OCI-LY7 (cell line): Measurements from ENCODE around the gene CHST5. TPM values are rescaled to one million over a fixed set of nuclear protein-coding genes. Genes with fewer than 3 reads are reported as not detected.

Source experiments
- BruUV-seq: library from RNA; stranded (reverse); fragments of 400-500 nt; replicated peaks from 2 replicates; lab custom pipeline; 2021; lab: Mats Ljungman, UMichigan
- CTCF ChIA-PET: fragments of 300-600 bp; sonication (Branson Sonifier 250); formaldehyde crosslinking; loops from one replicate; lab custom pipeline; 2022; ENCODE audit warnings: antibody characterized with exemption; ENCODE audit not compliant: unreplicated experiment; lab: Charles Lee
- POLR2A ChIA-PET: fragments of 300-600 bp; sonication (Branson Sonifier 250); formaldehyde crosslinking; loops from one replicate; lab custom pipeline; 2022; ENCODE audit warnings: antibody characterized with exemption; lab: Charles Lee
- DNase-seq: peaks from one replicate; pipeline ENCODE4 v3.0.0-alpha.2; 2015; ENCODE audit warnings: low spot score
- H2AFZ ChIP-seq: fragments of 200-600 bp; sonication (generic), shearing (Covaris generic); 2 replicates; pipeline ENCODE4 v1.6.1; 2014; ENCODE audit warnings: mild to moderate bottlenecking, antibody characterized with exemption, low read length, moderate library complexity
- H3K27ac ChIP-seq: fragments of 200-600 bp; sonication (generic); 2 replicates; pipeline ENCODE4 v1.5.1; 2014; ENCODE audit warnings: mixed run types, low read depth, mild to moderate bottlenecking, moderate library complexity, low read length, inconsistent platforms; ENCODE audit not compliant: poor library complexity, severe bottlenecking
- H3K36me3 ChIP-seq: fragments of 200-600 bp; sonication (generic); 2 replicates; pipeline ENCODE4 v1.6.1; 2014; ENCODE audit warnings: mild to moderate bottlenecking, antibody characterized with exemption, low read length, moderate library complexity, mixed read lengths; ENCODE audit not compliant: insufficient read depth
- H3K4me1 ChIP-seq: fragments of 200-600 bp; sonication (generic); 2 replicates; pipeline ENCODE4 v1.5.1; 2014; ENCODE audit warnings: mild to moderate bottlenecking, low read length; ENCODE audit not compliant: insufficient read depth, poor library complexity, severe bottlenecking
- H3K4me2 ChIP-seq: fragments of 200-600 bp; sonication (generic); 2 replicates; pipeline ENCODE4 v1.6.1; 2014; ENCODE audit warnings: mild to moderate bottlenecking, low read length
- H3K4me3 ChIP-seq: fragments of 200-600 bp; sonication (generic); 2 replicates; pipeline ENCODE4 v1.5.1; 2014; ENCODE audit warnings: mild to moderate bottlenecking, low read depth, low read length; ENCODE audit not compliant: poor library complexity, severe bottlenecking
- H3K79me2 ChIP-seq: fragments of 200-600 bp; sonication (generic); 2 replicates; pipeline ENCODE4 v1.6.1; 2016; ENCODE audit warnings: low read depth, mild to moderate bottlenecking, low read length, moderate library complexity, mixed read lengths; ENCODE audit not compliant: insufficient read depth
- H3K9me2 ChIP-seq: fragments of 200-600 bp; sonication (generic); 2 replicates; pipeline ENCODE4 v1.6.1; 2016; ENCODE audit warnings: mild to moderate bottlenecking, low read length, mixed read lengths; ENCODE audit not compliant: insufficient read depth
- H3K9me3 ChIP-seq: fragments of 200-600 bp; sonication (generic); 2 replicates; pipeline ENCODE4 v1.6.1; 2014; ENCODE audit warnings: mild to moderate bottlenecking, mixed run types, low read length, mixed read lengths
- H4K20me1 ChIP-seq: fragments of 200-600 bp; sonication (generic); 2 replicates; pipeline ENCODE4 v1.6.1; 2014; ENCODE audit warnings: mild to moderate bottlenecking, antibody characterized with exemption, low read length, moderate library complexity, mixed read lengths; ENCODE audit not compliant: insufficient read depth
- EZH2phosphoT487 ChIP-seq: fragments of 200-600 bp; sonication (generic); IDR thresholded peaks from 2 replicates; pipeline ENCODE4 v1.6.1; 2018; ENCODE audit warnings: low read depth, borderline replicate concordance, mild to moderate bottlenecking, mixed run types, antibody characterized with exemption, low read length, moderate library complexity, mixed read lengths
- intact Hi-C: fragments of 100-400 bp; cut with micrococcal nuclease; formaldehyde crosslinking; loops from one replicate; pipeline ENCODE4 v1.10.0; 2022; ENCODE audit not compliant: unreplicated experiment
- total RNA-seq, 2 experiments: library from RNA; depleted of rRNA in 1 of 2; stranded (reverse); fragments of >200 nt in 1 of 2; shearing (Covaris generic) in 1 of 2; gene quantifications; 2 replicates each; pipeline ENCODE4 v1.2.3, GENCODE V29; 2014 to 2022
- TF ChIP-seq, protein P1 (sequence below): fragments of 200-600 bp; sonication (generic); conservative IDR thresholded peaks from 2 replicates; pipeline ENCODE4 v1.5.1; 2014; ENCODE audit warnings: mild to moderate bottlenecking, antibody characterized with exemption, low read length, moderate library complexity, mixed read lengths

Gene CHST5
- total RNA-seq, 2 experiments from 2014 or later: 0.10 to 0.19 TPM

DNA sequence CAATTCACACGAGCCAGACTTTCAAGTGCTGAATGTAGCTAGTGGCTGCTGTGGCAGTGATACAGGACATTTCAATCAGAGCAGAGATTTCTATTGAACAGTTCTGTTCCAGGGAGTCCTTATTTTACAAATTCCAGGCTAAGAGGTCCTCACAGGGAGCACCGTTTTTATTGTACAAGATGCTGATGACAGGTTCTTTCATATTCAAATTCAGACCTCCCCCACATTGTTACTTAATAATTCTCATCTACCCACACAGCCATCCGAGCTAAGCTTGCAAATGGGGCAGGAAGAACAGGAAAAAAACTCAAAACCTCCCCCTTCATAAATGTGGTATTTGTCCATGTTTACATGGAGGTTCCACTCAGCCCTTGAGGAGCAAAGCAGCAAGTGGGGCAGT is 40.0 kb upstream of the CHST5 start:
- CTCF ChIA-PET: no interaction called here
- Histone ChIP-seq H3K4me2 (no peak overlapping the region), H4K20me1 (0 out of 2 replicates have a peak, but pooled peaks cover 7% of the 10 kb centered on the region), H3K27ac (no peak overlapping the region), H3K9me3 (no peaks in the 10 kb centered on the region), H3K4me1 (peaks cover 10% of the 10 kb centered on the region), H3K36me3 (peaks cover 93% of the 10 kb centered on the region), H3K79me2 (no peaks in the 10 kb centered on the region; the same call in 1 of the 2 replicates), H2AFZ (no peak overlapping the region), H3K4me3 (no peak overlapping the region), H3K9me2 (no peaks in the 10 kb centered on the region)
- intact Hi-C loops: no loop called here
- no peak for DNase-seq
- TF ChIP-seq EZH2phosphoT487: no peak
- TF ChIP-seq, protein P1, sequence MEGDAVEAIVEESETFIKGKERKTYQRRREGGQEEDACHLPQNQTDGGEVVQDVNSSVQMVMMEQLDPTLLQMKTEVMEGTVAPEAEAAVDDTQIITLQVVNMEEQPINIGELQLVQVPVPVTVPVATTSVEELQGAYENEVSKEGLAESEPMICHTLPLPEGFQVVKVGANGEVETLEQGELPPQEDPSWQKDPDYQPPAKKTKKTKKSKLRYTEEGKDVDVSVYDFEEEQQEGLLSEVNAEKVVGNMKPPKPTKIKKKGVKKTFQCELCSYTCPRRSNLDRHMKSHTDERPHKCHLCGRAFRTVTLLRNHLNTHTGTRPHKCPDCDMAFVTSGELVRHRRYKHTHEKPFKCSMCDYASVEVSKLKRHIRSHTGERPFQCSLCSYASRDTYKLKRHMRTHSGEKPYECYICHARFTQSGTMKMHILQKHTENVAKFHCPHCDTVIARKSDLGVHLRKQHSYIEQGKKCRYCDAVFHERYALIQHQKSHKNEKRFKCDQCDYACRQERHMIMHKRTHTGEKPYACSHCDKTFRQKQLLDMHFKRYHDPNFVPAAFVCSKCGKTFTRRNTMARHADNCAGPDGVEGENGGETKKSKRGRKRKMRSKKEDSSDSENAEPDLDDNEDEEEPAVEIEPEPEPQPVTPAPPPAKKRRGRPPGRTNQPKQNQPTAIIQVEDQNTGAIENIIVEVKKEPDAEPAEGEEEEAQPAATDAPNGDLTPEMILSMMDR: no peak
- POLR2A ChIA-PET: no interaction called here
- BruUV-seq: no TSS peak

DNA sequence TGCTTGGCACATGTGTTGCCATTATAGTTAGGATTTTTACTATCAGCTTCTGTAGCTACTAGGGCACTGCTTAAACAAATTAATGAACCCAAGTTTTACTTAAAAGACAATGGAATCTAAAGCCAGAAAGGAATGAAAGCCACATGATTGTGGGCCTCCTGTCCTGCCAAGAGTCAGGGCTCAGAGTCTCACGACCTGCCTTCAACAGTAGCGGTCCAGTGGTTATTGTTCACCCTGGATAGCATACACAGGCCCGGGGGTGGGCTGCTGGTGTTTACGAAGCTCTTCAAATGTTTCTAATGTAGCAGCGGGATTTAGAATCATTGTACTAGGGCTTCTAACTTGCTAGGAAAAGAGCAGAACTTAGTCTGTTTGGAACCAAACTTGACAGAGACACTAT is 38.0 kb upstream of the CHST5 start:
- TF ChIP-seq EZH2phosphoT487: no peak
- TF ChIP-seq, protein P1: no peak
- Histone ChIP-seq H3K4me1 (peaks cover 30% of the 10 kb centered on the region), H3K36me3 (peaks cover 96% of the 10 kb centered on the region), H4K20me1 (0 out of 2 replicates have a peak, but pooled peaks cover 7% of the 10 kb centered on the region), H3K4me2 (no peak overlapping the region), H3K27ac (no peak overlapping the region), H3K79me2 (no peaks in the 10 kb centered on the region; the same call in 1 of the 2 replicates), H2AFZ (no peak overlapping the region), H3K9me3 (no peaks in the 10 kb centered on the region), H3K4me3 (no peak overlapping the region), H3K9me2 (no peaks in the 10 kb centered on the region)
- intact Hi-C loops: no loop called here
- ChIA-PET POLR2A (interaction anchor here (0.8 to 1.5 kb wide), 2 partner anchors 52 to 68 kb away, joined by 3 read pairs; no protein-coding TSS in a partner anchor), CTCF (no interaction called here)
- no TSS peak for BruUV-seq
- DNase-seq: no peak

DNA sequence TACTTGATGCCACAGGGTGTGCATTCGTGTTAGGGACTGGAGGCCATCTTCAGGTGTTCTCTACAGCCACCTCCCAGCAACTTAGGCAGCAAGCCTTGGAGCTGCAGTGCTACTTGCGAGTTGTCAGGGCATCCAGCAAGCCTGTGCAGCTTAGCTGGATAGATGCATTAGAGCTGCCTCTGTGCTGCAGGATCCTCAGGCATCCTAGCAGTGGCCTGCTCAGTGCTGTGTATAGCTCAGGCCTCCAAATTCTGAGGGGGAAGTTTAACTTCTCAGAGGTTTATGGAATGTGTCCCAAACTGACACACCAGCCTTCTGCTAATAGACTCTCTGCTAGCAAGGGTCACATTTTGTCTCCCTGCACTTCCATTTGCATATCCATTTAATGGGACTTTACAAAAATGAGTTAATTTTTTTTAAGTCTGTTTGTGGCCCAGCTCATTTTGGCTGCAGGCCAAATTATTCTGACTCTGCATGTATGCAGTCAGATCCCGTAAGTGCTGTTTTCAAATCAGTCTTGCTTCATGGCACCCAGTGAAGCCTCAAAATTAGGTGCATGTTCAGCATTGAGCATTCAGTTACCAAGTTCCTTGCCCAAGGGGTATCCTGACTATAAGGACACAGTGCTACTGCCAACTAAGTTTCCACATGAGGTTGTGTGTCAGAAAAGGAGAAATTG is 37.1 kb upstream of the CHST5 start:
- no peak for DNase-seq
- H2AFZ ChIP-seq: no peak overlapping the region
- no TSS peak for BruUV-seq
- no peaks in the 10 kb centered on the region; the same call in 1 of the 2 replicates for H3K79me2 ChIP-seq
- intact Hi-C loops: no loop called here
- ChIA-PET CTCF (no interaction called here), POLR2A (interaction anchor here (0.5 to 1.5 kb wide), 3 partner anchors 53 to 69 kb away, joined by 3 to 5 read pairs (median 3); no protein-coding TSS in a partner anchor)
- H3K36me3 ChIP-seq: peaks cover 96% of the 10 kb centered on the region
- H3K9me3 ChIP-seq: no peaks in the 10 kb centered on the region
- H3K4me2 ChIP-seq: no peak overlapping the region
- H4K20me1 ChIP-seq: 0 out of 2 replicates have a peak, but pooled peaks cover 7% of the 10 kb centered on the region
- TF ChIP-seq, protein P1: no peak
- TF ChIP-seq EZH2phosphoT487: no peak
- no peaks in the 10 kb centered on the region for H3K9me2 ChIP-seq
- H3K4me3 ChIP-seq: no peak overlapping the region
- no peak overlapping the region for H3K27ac ChIP-seq
- H3K4me1 ChIP-seq: peaks cover 38% of the 10 kb centered on the region
